CD4-positive, alpha-beta T cell (primary cell): Measurements from ENCODE around the gene CNR2. TPM values are rescaled to one million over a fixed set of nuclear protein-coding genes. Genes with fewer than 3 reads are reported as not detected.

ENCODE experiments used
- ATAC-seq: fragments of 200-7000 bp; cut with Tn5 transposase; one replicate; pipeline ENCODE4 v1.10.0; 2022; ENCODE audit warnings: mild to moderate bottlenecking; ENCODE audit not compliant: poor library complexity
- CTCF ChIA-PET: fragments of 350-600 bp; sonication (Branson Sonifier 250); formaldehyde crosslinking; loops from one replicate; lab custom pipeline; 2021; ENCODE audit warnings: antibody characterized with exemption, inconsistent platforms; lab: Charles Lee
- POLR2A ChIA-PET: fragments of 350-600 bp; sonication (Branson Sonifier 250); formaldehyde crosslinking; loops from one replicate; lab custom pipeline; 2021; ENCODE audit warnings: antibody characterized with exemption, inconsistent platforms; lab: Charles Lee
- DNase-seq, 14 experiments: peaks; one replicate each; pipeline ENCODE4 v3.0.0-alpha.2; 2013 to 2020; ENCODE audit warnings: mixed read lengths in 2 of 14
- H3K27ac ChIP-seq, 2 donors: one replicate each; pipeline versions ENCODE4 v1.5.1 to v1.7.0; 2013; ENCODE audit warnings: low read length in 2 of 2, low read depth in 1 of 2, mild to moderate bottlenecking in 1 of 2
- H3K27me3 ChIP-seq, 2 experiments: 1 replicate in 1 of 2; 2 replicates in 1 of 2; pipeline versions ENCODE4 v1.6.1 to v1.7.0; 2013; ENCODE audit warnings: low read length in 2 of 2, control low read depth in 1 of 2, mild to moderate bottlenecking in 1 of 2, moderate library complexity in 1 of 2; ENCODE audit not compliant: insufficient read depth in 2 of 2, control insufficient read depth in 1 of 2
- H3K36me3 ChIP-seq: one replicate; pipeline ENCODE4 v1.6.1; 2013; ENCODE audit warnings: low read length, control low read depth; ENCODE audit not compliant: insufficient read depth
- H3K4me1 ChIP-seq: one replicate; pipeline ENCODE4 v1.6.1; 2013; ENCODE audit warnings: low read length, control low read depth; ENCODE audit not compliant: insufficient read depth
- H3K4me3 ChIP-seq: one replicate; pipeline ENCODE4 v1.5.1; 2013; ENCODE audit warnings: mild to moderate bottlenecking, low read length, moderate library complexity
- H3K9me3 ChIP-seq, 2 experiments: 1 replicate in 1 of 2; 2 replicates in 1 of 2; pipeline versions ENCODE4 v1.6.1 to v1.7.0; 2013; ENCODE audit warnings: low read length in 2 of 2, mild to moderate bottlenecking in 2 of 2, control low read depth in 1 of 2, moderate library complexity in 1 of 2; ENCODE audit not compliant: control insufficient read depth in 1 of 2, insufficient read depth in 1 of 2
- H3K27ac Mint-ChIP-seq: one replicate; pipeline ENCODE4 v1.8.0; 2020; ENCODE audit warnings: mixed read lengths
- H3K27me3 Mint-ChIP-seq: one replicate; pipeline ENCODE4 v1.8.0; 2021; ENCODE audit warnings: mixed read lengths
- H3K36me3 Mint-ChIP-seq: one replicate; pipeline ENCODE4 v1.8.0; 2021; ENCODE audit warnings: low read depth, mixed read lengths
- H3K4me1 Mint-ChIP-seq: one replicate; pipeline ENCODE4 v1.8.0; 2021; ENCODE audit warnings: low read depth, mixed read lengths
- H3K4me3 Mint-ChIP-seq: one replicate; pipeline ENCODE4 v1.8.0; 2020; ENCODE audit warnings: mild to moderate bottlenecking, mixed read lengths
- H3K9me3 Mint-ChIP-seq: one replicate; pipeline ENCODE4 v1.8.0; 2020; ENCODE audit warnings: mixed read lengths
- intact Hi-C, 2 experiments: fragments of 100-400 bp; cut with DNase I in 1 of 2; cut with micrococcal nuclease in 1 of 2; formaldehyde crosslinking; loops; one replicate each; pipeline versions ENCODE4 v1.15.1 to v1.9.0; 2023 to 2025; cut with DNase I, micrococcal nuclease
- total RNA-seq, 174 experiments: library from RNA in 2 of 174; stranded (reverse) in 2 of 174; gene quantifications; one replicate each; pipeline ENCODE4 v1.2.3 and lab custom pipeline; 2021 to 2026
- TF ChIP-seq, protein P1 (sequence below): fragments of 200-600 bp; IDR thresholded peaks from one replicate; pipeline ENCODE4 v1.8.0; 2022; ENCODE audit warnings: antibody characterized with exemption, mild to moderate bottlenecking

CNR2 gene
- total RNA-seq, 2 experiments from 2014 or later: 0.05 TPM; not detected in 1

DNA sequence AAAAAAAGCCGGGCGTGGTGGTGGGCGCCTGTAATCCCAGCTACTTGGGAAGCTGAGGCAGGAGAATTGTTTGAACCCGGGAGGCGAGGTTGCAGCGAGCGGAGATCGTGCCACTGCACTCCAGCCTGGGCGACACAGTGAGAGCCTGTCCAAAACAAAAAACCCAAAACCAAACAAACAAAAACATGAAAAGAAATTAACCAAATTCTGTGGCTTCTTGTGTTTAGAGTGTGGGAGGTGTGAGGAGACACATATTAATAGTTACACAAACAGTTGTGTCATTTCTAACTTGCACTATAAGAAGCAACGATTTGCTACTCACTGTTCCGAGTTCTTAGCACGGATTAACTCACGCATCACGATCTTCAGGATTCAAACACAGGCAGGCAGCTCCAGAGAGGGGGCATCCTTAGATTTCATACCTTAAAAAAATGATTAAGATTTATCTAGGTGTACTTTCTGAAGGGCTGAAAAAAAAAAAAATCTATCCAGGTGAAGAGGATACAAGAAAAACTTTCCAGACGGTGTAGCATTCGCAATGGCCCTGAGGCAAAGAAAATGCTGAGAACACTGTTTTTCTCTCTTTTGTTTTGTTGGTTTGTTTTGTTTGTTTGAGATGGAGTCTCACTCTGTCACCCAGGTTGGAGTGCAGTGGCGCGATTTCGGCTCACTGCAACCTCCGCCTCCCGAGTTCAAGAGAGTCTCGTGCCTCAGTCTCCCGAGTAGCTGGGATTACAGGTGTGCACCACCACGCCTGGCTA lies 87.2 kb downstream of the CNR2 start:
- ATAC-seq: peak; percentile 19
- intact Hi-C loops: loop anchor here (1.0 to 10.0 kb wide), 4 partner anchors 12 to 1509 kb away; partner anchors contain the start of genes FUCA1 (in 1 of the 2) and TMEM50A (in 1 of the 2)
- peak in 4 of 14 experiments; percentile 9 to 45 (median 36) for DNase-seq

DNA sequence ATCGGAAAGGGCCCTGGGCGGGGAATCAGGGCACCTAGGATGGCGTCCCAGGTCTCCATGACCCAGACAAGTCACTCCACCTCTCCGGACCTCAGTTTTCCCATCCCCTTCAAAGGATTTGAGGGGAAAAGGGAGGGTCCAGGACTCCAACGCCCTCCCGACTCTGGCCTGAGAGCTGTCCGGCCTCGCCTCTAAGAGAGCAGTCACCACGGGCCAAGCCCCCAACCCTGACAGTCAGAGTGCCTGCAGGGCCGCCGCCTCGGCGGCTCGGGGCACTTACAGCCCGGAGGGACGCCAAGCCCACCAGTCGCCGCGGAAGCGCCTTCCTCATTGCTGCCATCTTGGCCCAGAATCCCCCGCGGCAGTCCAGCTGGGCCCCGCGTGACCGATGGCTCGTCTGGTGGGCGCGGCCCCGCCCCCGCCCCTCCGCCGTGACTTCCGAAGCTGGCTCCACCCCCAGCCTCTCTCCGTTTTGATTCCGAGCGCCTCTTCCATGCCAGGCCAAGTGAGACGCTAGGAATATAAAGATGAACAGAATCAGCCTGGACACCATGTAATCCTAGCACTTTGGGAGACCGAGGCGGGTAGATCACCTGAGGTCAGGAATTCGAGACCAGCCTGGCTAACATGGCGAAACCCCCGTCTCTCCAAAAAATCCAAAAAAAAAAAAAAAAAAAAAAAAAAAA lies 87.9 kb downstream of the CNR2 start, which contains the start of gene HMGCL:
HMGCL (minus strand) TSS at position 354 of the 686 bp plus-strand sequence; CDS start at position 340, 14 bp downstream.
- Mint-ChIP-seq H3K9me3 (no peaks in the 10 kb centered on the region), H3K27me3 (no peaks in the 10 kb centered on the region), H3K27ac (peak within 1 kb of the TSS; percentile 96), H3K36me3 (peaks cover 16% of the 10 kb centered on the region), H3K4me3 (peak within 1 kb of the TSS; percentile 96), H3K4me1 (peaks cover 20% of the 10 kb centered on the region)
- no peaks in the 10 kb centered on the region for H3K27me3 ChIP-seq
- peak within 1 kb of the TSS; percentile 84 to 92 for H3K27ac ChIP-seq
- H3K4me3 ChIP-seq: peak within 1 kb of the TSS; percentile 93
- DNase-seq: peak; percentile 72 to 94 (median 83)
- ChIA-PET POLR2A (interaction anchor here (0.6 to 2.3 kb wide), 18 partner anchors 14 to 1019 kb away, joined by 3 to 32 read pairs (median 3); partner anchors contain the start of genes ELOA, GALE, HNRNPR and PITHD1), CTCF (interaction anchor here (0.9 to 5.5 kb wide), 4 partner anchors 15 to 134 kb away, joined by 3 to 44 read pairs (median 6); partner anchors contain the start of genes LYPLA2 and RPL11)
- H3K36me3 ChIP-seq: no peaks in the 10 kb centered on the region
- ATAC-seq: peak; percentile 94
- H3K4me1 ChIP-seq: peaks cover 15% of the 10 kb centered on the region
- TF ChIP-seq, protein P1, sequence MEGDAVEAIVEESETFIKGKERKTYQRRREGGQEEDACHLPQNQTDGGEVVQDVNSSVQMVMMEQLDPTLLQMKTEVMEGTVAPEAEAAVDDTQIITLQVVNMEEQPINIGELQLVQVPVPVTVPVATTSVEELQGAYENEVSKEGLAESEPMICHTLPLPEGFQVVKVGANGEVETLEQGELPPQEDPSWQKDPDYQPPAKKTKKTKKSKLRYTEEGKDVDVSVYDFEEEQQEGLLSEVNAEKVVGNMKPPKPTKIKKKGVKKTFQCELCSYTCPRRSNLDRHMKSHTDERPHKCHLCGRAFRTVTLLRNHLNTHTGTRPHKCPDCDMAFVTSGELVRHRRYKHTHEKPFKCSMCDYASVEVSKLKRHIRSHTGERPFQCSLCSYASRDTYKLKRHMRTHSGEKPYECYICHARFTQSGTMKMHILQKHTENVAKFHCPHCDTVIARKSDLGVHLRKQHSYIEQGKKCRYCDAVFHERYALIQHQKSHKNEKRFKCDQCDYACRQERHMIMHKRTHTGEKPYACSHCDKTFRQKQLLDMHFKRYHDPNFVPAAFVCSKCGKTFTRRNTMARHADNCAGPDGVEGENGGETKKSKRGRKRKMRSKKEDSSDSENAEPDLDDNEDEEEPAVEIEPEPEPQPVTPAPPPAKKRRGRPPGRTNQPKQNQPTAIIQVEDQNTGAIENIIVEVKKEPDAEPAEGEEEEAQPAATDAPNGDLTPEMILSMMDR: no peak
- H3K9me3 ChIP-seq: no peaks in the 10 kb centered on the region
- intact Hi-C loops: loop anchor here (1.0 to 10.0 kb wide), 4 partner anchors 13 to 1510 kb away; partner anchors contain the start of genes FUCA1 (in 1 of the 2) and TMEM50A (in 1 of the 2)

More for the DNA sequence above, 87.2 kb downstream of the CNR2 start:
- Histone ChIP-seq H3K4me3 (peak overlapping the region; percentile 93), H3K27ac (peak overlapping the region; percentile 84 to 92), H3K4me1 (peaks cover 15% of the 10 kb centered on the region), H3K9me3 (no peaks in the 10 kb centered on the region), H3K27me3 (no peaks in the 10 kb centered on the region), H3K36me3 (no peaks in the 10 kb centered on the region)
- POLR2A ChIA-PET: interaction anchor here (0.6 to 2.3 kb wide), 16 partner anchors 13 to 1019 kb away, joined by 3 to 32 read pairs (median 3); partner anchors contain the start of genes ELOA, GALE, HNRNPR and PITHD1
- Mint-ChIP-seq H3K9me3 (no peaks in the 10 kb centered on the region), H3K4me3 (peak overlapping the region; percentile 96), H3K27ac (peak overlapping the region; percentile 96), H3K27me3 (no peaks in the 10 kb centered on the region), H3K4me1 (peaks cover 20% of the 10 kb centered on the region), H3K36me3 (peaks cover 9% of the 10 kb centered on the region)
- TF ChIP-seq, protein P1: no peak
- CTCF ChIA-PET: interaction anchor here (0.9 to 5.5 kb wide), 4 partner anchors 15 to 134 kb away, joined by 3 to 44 read pairs (median 6); partner anchors contain the start of genes LYPLA2 and RPL11

DNA sequence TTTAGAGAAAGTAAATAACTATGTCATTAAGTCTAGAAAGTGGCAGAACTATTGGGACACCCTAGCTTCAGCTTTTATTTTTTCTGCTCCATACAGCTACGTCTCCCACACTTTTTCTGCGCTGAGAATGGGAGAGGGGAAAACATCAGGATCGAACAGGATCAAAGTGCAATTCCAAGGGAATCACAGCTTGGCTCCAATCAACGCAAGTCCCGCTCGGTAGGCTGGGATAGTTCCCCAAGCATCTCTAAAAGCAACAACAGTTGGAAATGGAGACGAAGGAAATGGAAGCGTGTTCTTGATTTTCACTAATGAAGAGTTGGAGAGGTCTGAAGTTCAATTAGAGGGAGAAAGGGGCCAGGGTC lies 88.5 kb downstream of the CNR2 start:
- DNase-seq (no peak), ATAC-seq (peak; percentile 12)
- Histone ChIP-seq H3K36me3 (no peaks in the 10 kb centered on the region), H3K27me3 (no peaks in the 10 kb centered on the region), H3K9me3 (no peaks in the 10 kb centered on the region), H3K27ac (peak overlapping the region; percentile 84 to 92), H3K4me1 (peaks cover 15% of the 10 kb centered on the region), H3K4me3 (peak overlapping the region; percentile 93)
- Mint-ChIP-seq H3K27me3 (no peaks in the 10 kb centered on the region), H3K4me3 (peak overlapping the region; percentile 96), H3K27ac (peak overlapping the region; percentile 96), H3K9me3 (no peaks in the 10 kb centered on the region), H3K4me1 (peaks cover 20% of the 10 kb centered on the region), H3K36me3 (peaks cover 19% of the 10 kb centered on the region)
- intact Hi-C loops: loop anchor here (1.0 to 10.0 kb wide), 4 partner anchors 14 to 1510 kb away; partner anchors contain the start of genes FUCA1 (in 1 of the 2) and TMEM50A (in 1 of the 2)
- POLR2A ChIA-PET: interaction anchor here (0.9 to 2.3 kb wide), 12 partner anchors 15 to 456 kb away, joined by 3 to 32 read pairs (median 4); partner anchors contain the start of genes ELOA, GALE, PITHD1 and PNRC2
- TF ChIP-seq, protein P1: no peak
- CTCF ChIA-PET: interaction anchor here (0.9 to 5.5 kb wide), 3 partner anchors 14 to 133 kb away, joined by 3 to 44 read pairs (median 7); partner anchors contain the start of gene RPL11
